CD14-positive monocyte (primary cell): ENCODE measurements around the gene CAPN11. TPM values are rescaled to one million over a fixed set of nuclear protein-coding genes. Genes with fewer than 3 reads are reported as not detected.

Experiments used
- DNase-seq, 3 donors: peaks; one replicate each; pipeline ENCODE4 v3.0.0-alpha.2; 2011 to 2022
- H2AFZ ChIP-seq: 2 replicates; pipeline ENCODE4 v1.6.0; 2012; ENCODE audit warnings: mild to moderate bottlenecking, low read depth, low read length, inconsistent platforms; ENCODE audit not compliant: insufficient read depth, poor library complexity, severe bottlenecking
- H3K27ac ChIP-seq, 2 donors: 1 replicate in 1 of 2; 2 replicates in 1 of 2; pipeline ENCODE4 v1.5.1; 2012 to 2013; ENCODE audit warnings: low read length in 2 of 2, control low read depth in 1 of 2, inconsistent platforms in 1 of 2, low read depth in 1 of 2, mild to moderate bottlenecking in 1 of 2
- H3K27me3 ChIP-seq, 2 donors: one replicate each; pipeline versions ENCODE4 v1.6.0 to v1.6.1; 2011 to 2013; ENCODE audit warnings: low read length in 2 of 2; ENCODE audit not compliant: control insufficient read depth in 2 of 2, insufficient read depth in 2 of 2
- H3K36me3 ChIP-seq, 2 donors: replicated peaks in 1 of 2; 1 replicate in 1 of 2; 2 replicates in 1 of 2; pipeline versions ENCODE4 v1.5.1 to v1.6.1; 2012 to 2013; ENCODE audit warnings: low read length in 2 of 2, control low read depth in 1 of 2, inconsistent platforms in 1 of 2, mild to moderate bottlenecking in 1 of 2; ENCODE audit not compliant: insufficient read depth in 2 of 2, control insufficient read depth in 1 of 2
- H3K4me1 ChIP-seq, 2 donors: 1 replicate in 1 of 2; 2 replicates in 1 of 2; pipeline versions ENCODE4 v1.5.1 to v1.6.1; 2012 to 2013; ENCODE audit warnings: low read length in 2 of 2, control low read depth in 1 of 2, inconsistent platforms in 1 of 2, mild to moderate bottlenecking in 1 of 2, moderate library complexity in 1 of 2; ENCODE audit not compliant: insufficient read depth in 2 of 2, control insufficient read depth in 1 of 2
- H3K4me2 ChIP-seq: replicated peaks from 2 replicates; pipeline ENCODE3; 2012; ENCODE audit warnings: low read length, moderate library complexity, mild to moderate bottlenecking; ENCODE audit not compliant: poor library complexity, severe bottlenecking; ENCODE audit errors: extremely low read depth
- H3K4me3 ChIP-seq, 3 experiments: fragments of 200-600 bp in 1 of 3; sonication (generic) in 1 of 3; replicated peaks in 1 of 3; 1 replicate in 2 of 3; 2 replicates in 1 of 3; pipeline ENCODE4 v1.5.1; 2011 to 2013; ENCODE audit warnings: low read length in 3 of 3, mild to moderate bottlenecking in 3 of 3, control low read depth in 2 of 3, low read depth in 2 of 3, inconsistent platforms in 1 of 3, moderate library complexity in 1 of 3
- H3K79me2 ChIP-seq: 2 replicates; pipeline ENCODE4 v1.6.0; 2012; ENCODE audit warnings: mild to moderate bottlenecking, control low read depth, inconsistent platforms, low read length, moderate library complexity; ENCODE audit not compliant: insufficient read depth
- H3K9ac ChIP-seq: 2 replicates; pipeline ENCODE4 v1.6.0; 2017; ENCODE audit warnings: low read length, mild to moderate bottlenecking; ENCODE audit not compliant: insufficient read depth, poor library complexity, severe bottlenecking
- H3K9me3 ChIP-seq, 2 donors: replicated peaks in 1 of 2; 1 replicate in 1 of 2; 2 replicates in 1 of 2; pipeline versions ENCODE4 v1.5.1 to v1.6.1; 2012 to 2013; ENCODE audit warnings: low read length in 2 of 2, control low read depth in 1 of 2; ENCODE audit not compliant: control insufficient read depth in 1 of 2, insufficient read depth in 1 of 2
- H4K20me1 ChIP-seq: 2 replicates; pipeline ENCODE4 v1.6.0; 2012; ENCODE audit warnings: mild to moderate bottlenecking, low read length, control low read depth, moderate library complexity; ENCODE audit not compliant: insufficient read depth
- H3K27ac Mint-ChIP-seq, 7 donors: one replicate each; pipeline ENCODE4 v1.8.0; 2020; ENCODE audit warnings: mild to moderate bottlenecking in 7 of 7, mixed read lengths in 7 of 7, moderate library complexity in 6 of 7, inconsistent platforms in 2 of 7
- H3K27me3 Mint-ChIP-seq, 3 donors: one replicate each; pipeline ENCODE4 v1.8.0; 2021 to 2022; ENCODE audit warnings: low read depth in 3 of 3, mild to moderate bottlenecking in 3 of 3, mixed read lengths in 3 of 3, moderate library complexity in 3 of 3, inconsistent platforms in 1 of 3
- H3K36me3 Mint-ChIP-seq, 2 donors: one replicate each; pipeline ENCODE4 v1.8.0; 2020; ENCODE audit warnings: mixed read lengths in 2 of 2, inconsistent platforms in 1 of 2, mild to moderate bottlenecking in 1 of 2
- H3K4me1 Mint-ChIP-seq: one replicate; pipeline ENCODE4 v1.8.0; 2020; ENCODE audit warnings: mild to moderate bottlenecking, mixed read lengths
- H3K4me3 Mint-ChIP-seq, 2 donors: one replicate each; pipeline ENCODE4 v1.8.0; 2020; ENCODE audit warnings: mild to moderate bottlenecking in 2 of 2, mixed read lengths in 2 of 2, moderate library complexity in 1 of 2
- H3K9me3 Mint-ChIP-seq, 7 donors: one replicate each; pipeline ENCODE4 v1.8.0; 2020 to 2022; ENCODE audit warnings: mixed read lengths in 7 of 7, mild to moderate bottlenecking in 6 of 7, moderate library complexity in 6 of 7, inconsistent platforms in 2 of 7
- WGBS: methylation state at CpG from one replicate; pipeline ENCODE4 v1.1.5; 2013; ENCODE audit warnings: missing lambda C conversion rate; ENCODE audit not compliant: insufficient coverage; 5-methylcytosine and 5-hydroxymethylcytosine counted together
- intact Hi-C, 2 donors: fragments of 100-400 bp; cut with micrococcal nuclease; formaldehyde crosslinking; loops; one replicate each; pipeline versions ENCODE4 v1.15.0 to v1.15.1; 2023
- polyA plus RNA-seq, 3 donors: library from polyadenylated mRNA; depleted of rRNA in 1 of 3; unstranded in 2 of 3; stranded (reverse) in 1 of 3; fragments of 300-500 nt in 2 of 3; fragments of >200 nt in 1 of 3; fragmentation: Illumina TruSeq in 2 of 3; gene quantifications; 1 replicate in 2 of 3; 2 replicates in 1 of 3; pipeline ENCODE4 v1.2.3, GENCODE V29; 2012 to 2021
- TF ChIP-seq, protein P1 (sequence below): fragments of 200-600 bp; IDR thresholded peaks from one replicate; pipeline ENCODE4 v1.8.0; 2022; ENCODE audit warnings: antibody characterized with exemption, mild to moderate bottlenecking

Gene CAPN11
- polyA plus RNA-seq, 3 donors = 0.11 TPM; not detected in 2

GRCh38 chr6:44110005-44110676 lies 48.5 kb upstream of the CAPN11 start:
- Mint-ChIP-seq H3K4me3 (no peak overlapping the region), H3K36me3 (peaks cover 74 to 90% of the 10 kb centered on the region in 2 donors), H3K4me1 (peaks cover under 1% of the 10 kb centered on the region), H3K27ac (peak overlapping the region in 3 of 7 donors; percentile 40 to 80 (median 63)), H3K27me3 (no peaks in the 10 kb centered on the region), H3K9me3 (no peaks in the 10 kb centered on the region)
- peaks cover 72 to 93% of the 10 kb centered on the region in 2 donors for H3K36me3 ChIP-seq
- 87% methylated on average over 4 of the region's 6 CpGs for WGBS
- no peak for DNase-seq
- no peaks in the 10 kb centered on the region for H3K4me1 ChIP-seq
- no peak overlapping the region for H3K4me3 ChIP-seq
- intact Hi-C loops = no loop called here
- H3K9me3 ChIP-seq = no peaks in the 10 kb centered on the region
- H3K9ac ChIP-seq = no peak overlapping the region
- H4K20me1 ChIP-seq = peaks cover 24% of the 10 kb centered on the region
- no peaks in the 10 kb centered on the region for H3K27me3 ChIP-seq
- H3K27ac ChIP-seq = no peak overlapping the region
- peaks cover under 1% of the 10 kb centered on the region for H3K79me2 ChIP-seq
- no peak overlapping the region for H2AFZ ChIP-seq
- TF ChIP-seq, protein P1, sequence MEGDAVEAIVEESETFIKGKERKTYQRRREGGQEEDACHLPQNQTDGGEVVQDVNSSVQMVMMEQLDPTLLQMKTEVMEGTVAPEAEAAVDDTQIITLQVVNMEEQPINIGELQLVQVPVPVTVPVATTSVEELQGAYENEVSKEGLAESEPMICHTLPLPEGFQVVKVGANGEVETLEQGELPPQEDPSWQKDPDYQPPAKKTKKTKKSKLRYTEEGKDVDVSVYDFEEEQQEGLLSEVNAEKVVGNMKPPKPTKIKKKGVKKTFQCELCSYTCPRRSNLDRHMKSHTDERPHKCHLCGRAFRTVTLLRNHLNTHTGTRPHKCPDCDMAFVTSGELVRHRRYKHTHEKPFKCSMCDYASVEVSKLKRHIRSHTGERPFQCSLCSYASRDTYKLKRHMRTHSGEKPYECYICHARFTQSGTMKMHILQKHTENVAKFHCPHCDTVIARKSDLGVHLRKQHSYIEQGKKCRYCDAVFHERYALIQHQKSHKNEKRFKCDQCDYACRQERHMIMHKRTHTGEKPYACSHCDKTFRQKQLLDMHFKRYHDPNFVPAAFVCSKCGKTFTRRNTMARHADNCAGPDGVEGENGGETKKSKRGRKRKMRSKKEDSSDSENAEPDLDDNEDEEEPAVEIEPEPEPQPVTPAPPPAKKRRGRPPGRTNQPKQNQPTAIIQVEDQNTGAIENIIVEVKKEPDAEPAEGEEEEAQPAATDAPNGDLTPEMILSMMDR = no peak
- no peak overlapping the region for H3K4me2 ChIP-seq

DNA sequence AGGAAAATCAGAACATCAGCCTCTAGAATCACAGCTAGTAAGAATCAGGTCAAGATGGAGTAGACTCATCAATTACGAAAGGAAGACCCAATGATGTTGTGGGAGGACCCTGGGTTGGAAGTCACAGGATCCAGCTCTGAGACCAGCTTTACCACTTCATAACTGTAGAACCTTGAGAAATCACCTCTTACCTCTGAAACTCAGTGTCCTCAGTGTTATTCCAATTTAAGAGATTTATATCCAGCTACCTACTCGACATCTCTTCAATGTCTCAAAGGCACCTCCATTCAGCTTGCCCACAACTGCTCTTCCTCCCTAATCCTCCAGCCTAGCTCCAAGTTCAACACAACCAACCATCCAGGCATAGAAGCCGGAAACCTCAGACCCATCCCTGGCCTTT lies 47.7 kb upstream of the CAPN11 start:
- peaks cover 76 to 90% of the 10 kb centered on the region in 2 donors for H3K36me3 Mint-ChIP-seq
- H3K79me2 ChIP-seq = peaks cover 9% of the 10 kb centered on the region
- intact Hi-C loops = no loop called here

More for the DNA sequence above, 47.7 kb upstream of the CAPN11 start:
- no peak overlapping the region for H3K9ac ChIP-seq
- TF ChIP-seq, protein P1 = no peak
- H3K9me3 Mint-ChIP-seq = no peaks in the 10 kb centered on the region
- peaks cover 29% of the 10 kb centered on the region for H4K20me1 ChIP-seq
- no peak overlapping the region for H3K4me3 Mint-ChIP-seq
- no peaks in the 10 kb centered on the region for H3K9me3 ChIP-seq
- no peak overlapping the region for H2AFZ ChIP-seq
- no peak for DNase-seq
- 100% methylated on average over 2 of the region's 3 CpGs for WGBS
- H3K36me3 ChIP-seq = peaks cover 77 to 95% of the 10 kb centered on the region in 2 donors
- peak overlapping the region in 3 of 7 donors; percentile 11 to 20 (median 12) for H3K27ac Mint-ChIP-seq
- H3K4me1 ChIP-seq = no peaks in the 10 kb centered on the region
- H3K4me1 Mint-ChIP-seq = no peaks in the 10 kb centered on the region
- no peak overlapping the region for H3K27ac ChIP-seq
- no peak overlapping the region for H3K4me3 ChIP-seq
- no peaks in the 10 kb centered on the region for H3K27me3 Mint-ChIP-seq
- no peaks in the 10 kb centered on the region for H3K27me3 ChIP-seq
- no peak overlapping the region for H3K4me2 ChIP-seq
